KMS-11 (cell line): ENCODE measurements around the gene NINJ2.

ENCODE experiments used
- H2AFZ ChIP-seq: fragments of 200-600 bp; sonication (generic); 2 replicates; pipeline ENCODE4 v1.6.1; 2016; ENCODE audit warnings: antibody characterized with exemption, mixed run types, low read depth
- H3K27ac ChIP-seq: fragments of 200-600 bp; sonication (generic); 2 replicates; pipeline ENCODE4 v1.6.1; 2016; ENCODE audit warnings: mild to moderate bottlenecking, mixed run types
- H3K27me3 ChIP-seq: fragments of 200-600 bp; sonication (generic); 2 replicates; pipeline ENCODE4 v1.6.1; 2017; ENCODE audit warnings: mild to moderate bottlenecking, low read depth, mixed run types, moderate library complexity; ENCODE audit not compliant: insufficient read depth
- H3K36me3 ChIP-seq: fragments of 200-600 bp; sonication (generic); 2 replicates; pipeline ENCODE4 v1.6.1; 2017; ENCODE audit warnings: mild to moderate bottlenecking, mixed run types; ENCODE audit not compliant: insufficient read depth
- H3K4me1 ChIP-seq: fragments of 200-600 bp; sonication (generic); 2 replicates; pipeline ENCODE4 v1.6.1; 2016; ENCODE audit warnings: mild to moderate bottlenecking, low read depth, mixed run types; ENCODE audit not compliant: poor library complexity, severe bottlenecking
- H3K4me2 ChIP-seq: fragments of 200-600 bp; sonication (generic); 2 replicates; pipeline ENCODE4 v1.7.0; 2016; ENCODE audit warnings: mild to moderate bottlenecking, mixed run types
- H3K4me3 ChIP-seq: fragments of 200-600 bp; sonication (generic); IDR thresholded peaks from 2 replicates; pipeline ENCODE4 v1.6.1; 2017; ENCODE audit warnings: low read depth, low read length, mixed read lengths; ENCODE audit not compliant: insufficient read depth
- H3K79me2 ChIP-seq: fragments of 200-600 bp; sonication (generic); 2 replicates; pipeline ENCODE4 v1.6.1; 2016; ENCODE audit warnings: low read depth, mixed run types; ENCODE audit not compliant: insufficient read depth
- H3K9ac ChIP-seq: fragments of 200-600 bp; sonication (generic); 2 replicates; pipeline ENCODE4 v1.6.1; 2016; ENCODE audit warnings: mild to moderate bottlenecking, mixed run types
- H4K20me1 ChIP-seq: fragments of 200-600 bp; sonication (generic); 2 replicates; pipeline ENCODE4 v1.6.1; 2016; ENCODE audit warnings: mild to moderate bottlenecking, mixed run types; ENCODE audit not compliant: insufficient read depth
- TF ChIP-seq, protein P1 (sequence below): fragments of 200-600 bp; sonication (generic); conservative IDR thresholded peaks from 2 replicates; pipeline ENCODE4 v1.6.1; 2017; ENCODE audit warnings: low read depth, mild to moderate bottlenecking, antibody characterized with exemption, low read length, moderate library complexity, mixed read lengths

NINJ2 gene

DNA sequence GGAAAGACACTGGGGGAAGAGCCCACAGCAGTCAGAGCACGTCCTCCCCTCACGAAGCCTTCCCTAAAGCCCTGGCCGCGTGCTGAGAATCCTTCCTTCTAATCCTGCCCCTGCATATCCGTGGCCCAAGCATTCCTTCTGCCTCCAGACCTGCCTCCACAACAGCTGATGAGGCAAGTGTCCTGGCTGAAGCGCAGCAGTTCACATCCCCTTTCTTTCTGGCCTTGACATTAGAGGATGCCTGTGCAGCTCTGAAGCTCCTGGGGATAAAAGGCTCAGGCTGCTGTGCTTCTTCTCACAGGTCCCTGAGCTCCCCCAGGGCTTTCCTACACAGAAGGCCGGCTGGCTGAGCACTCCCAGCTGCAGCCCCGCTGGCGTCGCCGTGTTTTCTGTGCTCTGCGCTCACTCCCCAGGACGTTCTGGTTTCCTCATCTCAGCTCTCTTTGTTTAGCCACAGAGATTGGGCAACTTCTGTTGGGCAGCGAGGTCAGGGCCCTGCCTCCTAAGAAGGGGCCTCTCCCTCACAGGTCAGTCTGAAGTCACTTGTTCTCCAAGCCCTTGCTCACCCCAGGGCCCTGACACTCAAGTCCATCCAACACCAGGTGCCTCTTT, 45.8 kb downstream of the NINJ2 start:
- H3K79me2 ChIP-seq, result no peaks in the 10 kb centered on the region
- H3K27me3 ChIP-seq, result no peaks in the 10 kb centered on the region
- H3K36me3 ChIP-seq, result no peaks in the 10 kb centered on the region
- no peaks in the 10 kb centered on the region for H3K4me1 ChIP-seq
- TF ChIP-seq, protein P1, sequence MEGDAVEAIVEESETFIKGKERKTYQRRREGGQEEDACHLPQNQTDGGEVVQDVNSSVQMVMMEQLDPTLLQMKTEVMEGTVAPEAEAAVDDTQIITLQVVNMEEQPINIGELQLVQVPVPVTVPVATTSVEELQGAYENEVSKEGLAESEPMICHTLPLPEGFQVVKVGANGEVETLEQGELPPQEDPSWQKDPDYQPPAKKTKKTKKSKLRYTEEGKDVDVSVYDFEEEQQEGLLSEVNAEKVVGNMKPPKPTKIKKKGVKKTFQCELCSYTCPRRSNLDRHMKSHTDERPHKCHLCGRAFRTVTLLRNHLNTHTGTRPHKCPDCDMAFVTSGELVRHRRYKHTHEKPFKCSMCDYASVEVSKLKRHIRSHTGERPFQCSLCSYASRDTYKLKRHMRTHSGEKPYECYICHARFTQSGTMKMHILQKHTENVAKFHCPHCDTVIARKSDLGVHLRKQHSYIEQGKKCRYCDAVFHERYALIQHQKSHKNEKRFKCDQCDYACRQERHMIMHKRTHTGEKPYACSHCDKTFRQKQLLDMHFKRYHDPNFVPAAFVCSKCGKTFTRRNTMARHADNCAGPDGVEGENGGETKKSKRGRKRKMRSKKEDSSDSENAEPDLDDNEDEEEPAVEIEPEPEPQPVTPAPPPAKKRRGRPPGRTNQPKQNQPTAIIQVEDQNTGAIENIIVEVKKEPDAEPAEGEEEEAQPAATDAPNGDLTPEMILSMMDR, result no peak
- no peaks in the 10 kb centered on the region for H4K20me1 ChIP-seq
- no peak overlapping the region for H3K9ac ChIP-seq
- H3K4me2 ChIP-seq, result no peak overlapping the region
- H2AFZ ChIP-seq, result no peak overlapping the region
- no peak overlapping the region for H3K4me3 ChIP-seq
- no peak overlapping the region for H3K27ac ChIP-seq

DNA sequence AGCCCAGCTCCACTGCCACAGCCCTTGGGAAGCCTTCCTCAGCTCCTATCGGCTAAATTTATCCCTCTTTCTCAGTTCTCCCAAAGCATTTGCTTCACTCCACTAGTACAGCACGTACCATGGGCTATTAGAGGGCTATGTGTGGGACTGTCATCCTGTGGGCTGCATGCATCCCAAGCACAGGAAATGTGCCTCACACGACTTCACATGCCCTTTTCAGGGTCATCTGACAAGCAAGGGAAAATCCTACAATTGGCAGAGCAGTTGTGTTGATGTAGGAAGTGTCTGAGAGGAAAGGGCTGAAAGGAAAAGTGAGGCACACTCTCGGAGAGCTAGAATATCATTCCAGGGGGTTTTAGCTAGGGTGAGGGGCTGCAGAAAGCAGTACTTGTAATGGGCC, 47.6 kb downstream of the NINJ2 start:
- TF ChIP-seq, protein P1, result no peak
- no peak overlapping the region for H2AFZ ChIP-seq
- no peaks in the 10 kb centered on the region for H3K4me1 ChIP-seq
- no peaks in the 10 kb centered on the region for H3K36me3 ChIP-seq
- no peak overlapping the region for H3K27ac ChIP-seq
- no peaks in the 10 kb centered on the region; the same call in 1 of the 2 replicates for H3K27me3 ChIP-seq
- no peaks in the 10 kb centered on the region for H3K79me2 ChIP-seq
- H3K4me2 ChIP-seq, result no peak overlapping the region
- no peak overlapping the region for H3K4me3 ChIP-seq
- H3K9ac ChIP-seq, result no peak overlapping the region
- no peaks in the 10 kb centered on the region for H4K20me1 ChIP-seq

DNA sequence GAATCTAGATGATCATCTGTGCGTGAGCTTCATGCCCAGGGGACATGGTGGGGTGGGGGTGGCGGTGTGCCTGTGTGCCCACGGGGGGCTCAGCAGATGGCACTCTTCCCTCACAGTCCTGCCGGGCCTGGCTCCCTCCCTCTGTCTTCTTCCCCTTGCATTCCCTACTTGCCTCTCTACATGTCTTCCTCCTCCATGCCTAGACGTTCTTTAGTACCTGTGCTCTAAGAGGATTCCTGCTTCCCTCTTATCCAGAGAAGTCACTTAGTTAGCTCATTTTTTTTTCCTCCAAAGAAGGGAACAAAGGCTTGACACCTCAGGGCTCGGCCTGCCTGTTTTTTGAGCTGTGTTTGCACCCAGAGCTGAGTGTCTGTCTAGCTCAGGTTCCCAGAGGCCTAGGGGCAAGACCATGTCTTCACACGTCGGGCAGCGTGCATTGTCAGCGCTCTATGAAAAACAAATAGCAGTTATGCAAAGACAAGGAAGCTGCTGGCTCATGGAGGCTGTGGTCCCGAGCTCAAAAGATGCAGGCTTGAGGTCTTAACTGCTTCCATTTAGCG, 48.8 kb downstream of the NINJ2 start:
- Histone ChIP-seq H3K4me2 (no peak overlapping the region), H3K36me3 (no peaks in the 10 kb centered on the region), H3K27me3 (no peaks in the 10 kb centered on the region; the same call in 1 of the 2 replicates), H3K4me3 (no peak overlapping the region), H3K4me1 (no peaks in the 10 kb centered on the region), H3K9ac (no peak overlapping the region), H4K20me1 (no peaks in the 10 kb centered on the region), H2AFZ (no peak overlapping the region), H3K27ac (no peak overlapping the region), H3K79me2 (no peaks in the 10 kb centered on the region)
- TF ChIP-seq, protein P1, result no peak

DNA sequence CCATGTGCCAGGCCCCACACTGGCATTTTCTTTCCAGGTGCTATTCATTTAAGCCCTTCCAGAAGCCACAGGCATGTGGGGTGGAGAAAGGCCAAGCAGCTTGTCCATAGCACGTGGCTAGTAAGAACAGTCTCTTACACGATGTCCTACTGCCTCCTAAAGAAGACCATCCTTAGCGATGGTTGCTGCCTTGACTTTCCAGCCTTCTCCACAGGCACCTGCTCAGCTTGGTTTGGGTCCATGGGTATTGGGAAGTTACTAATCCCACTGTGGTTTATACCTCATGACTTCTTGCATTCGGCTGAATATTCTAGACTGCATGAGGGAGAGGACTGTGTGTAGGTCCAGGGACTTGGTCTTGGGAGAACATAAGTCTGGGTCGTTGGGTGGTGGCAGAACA, 49.2 kb downstream of the NINJ2 start:
- Histone ChIP-seq H3K4me3 (no peak overlapping the region), H3K9ac (no peak overlapping the region), H3K36me3 (no peaks in the 10 kb centered on the region), H4K20me1 (no peaks in the 10 kb centered on the region), H3K27me3 (no peaks in the 10 kb centered on the region; the same call in 1 of the 2 replicates), H2AFZ (no peak overlapping the region), H3K4me2 (no peak overlapping the region), H3K4me1 (no peaks in the 10 kb centered on the region), H3K27ac (no peak overlapping the region), H3K79me2 (no peaks in the 10 kb centered on the region)
- TF ChIP-seq, protein P1, result no peak
